VCaP (cell line): ENCODE measurements around the gene SLC19A3.
"Not testable (repeated sequence)": the region's sequence is repeated elsewhere in the genome, so short reads cannot be mapped to it uniquely, and the experiment has no call there.

ENCODE experiments used
- H3K27ac ChIP-seq: fragments of 450-650 bp; 2 replicates; pipeline ENCODE4 v1.5.1; 2017
- TF ChIP-seq, protein P1 (sequence below): fragments of 450-650 bp; conservative IDR thresholded peaks from 2 replicates; pipeline ENCODE4 v1.5.1; 2017; ENCODE audit warnings: mild to moderate bottlenecking, moderate library complexity

SLC19A3 gene

DNA sequence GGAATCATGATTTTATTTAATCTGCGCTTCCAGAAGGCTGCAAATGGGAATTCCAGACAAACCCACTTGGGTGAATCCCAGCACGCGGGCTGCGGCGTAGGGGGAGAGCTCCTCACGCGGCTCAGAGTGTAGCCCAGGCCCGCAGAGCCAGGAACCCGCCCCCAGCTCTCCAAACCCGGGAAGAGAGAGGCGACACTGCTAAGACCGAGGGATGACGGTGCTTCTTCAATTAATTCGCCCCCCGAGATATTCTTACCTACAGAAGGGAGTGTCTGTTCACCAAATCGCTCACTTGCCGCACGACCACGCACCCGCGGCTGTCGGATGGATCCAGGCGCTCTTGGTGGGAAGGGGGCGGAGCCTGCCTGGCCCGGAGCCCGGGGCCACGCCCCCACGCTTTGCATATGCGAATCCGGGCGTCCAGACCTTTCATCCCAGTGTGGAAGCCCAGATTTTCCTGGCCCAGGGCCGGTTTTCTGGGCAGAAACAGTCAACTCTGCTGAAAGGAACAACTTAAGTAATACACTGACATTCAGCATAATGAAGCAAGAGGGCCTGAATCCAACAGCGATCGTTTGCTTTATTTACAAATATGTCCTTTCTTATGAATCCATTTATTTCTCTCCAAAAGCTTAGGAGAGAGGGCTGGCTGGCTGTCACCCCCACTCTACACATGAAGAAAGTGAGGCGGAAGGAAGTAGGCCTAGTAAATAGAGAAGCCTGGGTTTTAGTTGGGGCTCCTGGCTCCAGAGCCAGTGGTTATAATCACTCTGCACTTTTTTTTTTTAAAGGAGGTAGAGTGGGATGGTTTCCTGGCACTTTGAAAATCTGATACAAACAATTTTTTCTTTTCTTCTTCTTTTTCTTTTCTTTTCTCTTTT, at the start of gene SLC19A3:
SLC19A3 (minus strand) TSS at position 342 of the 881 bp plus-strand sequence. CDS start 15,710 bp downstream, outside the sequence.
- no peak within 1 kb of the TSS for H3K27ac ChIP-seq
- TF ChIP-seq, protein P1, sequence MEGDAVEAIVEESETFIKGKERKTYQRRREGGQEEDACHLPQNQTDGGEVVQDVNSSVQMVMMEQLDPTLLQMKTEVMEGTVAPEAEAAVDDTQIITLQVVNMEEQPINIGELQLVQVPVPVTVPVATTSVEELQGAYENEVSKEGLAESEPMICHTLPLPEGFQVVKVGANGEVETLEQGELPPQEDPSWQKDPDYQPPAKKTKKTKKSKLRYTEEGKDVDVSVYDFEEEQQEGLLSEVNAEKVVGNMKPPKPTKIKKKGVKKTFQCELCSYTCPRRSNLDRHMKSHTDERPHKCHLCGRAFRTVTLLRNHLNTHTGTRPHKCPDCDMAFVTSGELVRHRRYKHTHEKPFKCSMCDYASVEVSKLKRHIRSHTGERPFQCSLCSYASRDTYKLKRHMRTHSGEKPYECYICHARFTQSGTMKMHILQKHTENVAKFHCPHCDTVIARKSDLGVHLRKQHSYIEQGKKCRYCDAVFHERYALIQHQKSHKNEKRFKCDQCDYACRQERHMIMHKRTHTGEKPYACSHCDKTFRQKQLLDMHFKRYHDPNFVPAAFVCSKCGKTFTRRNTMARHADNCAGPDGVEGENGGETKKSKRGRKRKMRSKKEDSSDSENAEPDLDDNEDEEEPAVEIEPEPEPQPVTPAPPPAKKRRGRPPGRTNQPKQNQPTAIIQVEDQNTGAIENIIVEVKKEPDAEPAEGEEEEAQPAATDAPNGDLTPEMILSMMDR: no peak

DNA sequence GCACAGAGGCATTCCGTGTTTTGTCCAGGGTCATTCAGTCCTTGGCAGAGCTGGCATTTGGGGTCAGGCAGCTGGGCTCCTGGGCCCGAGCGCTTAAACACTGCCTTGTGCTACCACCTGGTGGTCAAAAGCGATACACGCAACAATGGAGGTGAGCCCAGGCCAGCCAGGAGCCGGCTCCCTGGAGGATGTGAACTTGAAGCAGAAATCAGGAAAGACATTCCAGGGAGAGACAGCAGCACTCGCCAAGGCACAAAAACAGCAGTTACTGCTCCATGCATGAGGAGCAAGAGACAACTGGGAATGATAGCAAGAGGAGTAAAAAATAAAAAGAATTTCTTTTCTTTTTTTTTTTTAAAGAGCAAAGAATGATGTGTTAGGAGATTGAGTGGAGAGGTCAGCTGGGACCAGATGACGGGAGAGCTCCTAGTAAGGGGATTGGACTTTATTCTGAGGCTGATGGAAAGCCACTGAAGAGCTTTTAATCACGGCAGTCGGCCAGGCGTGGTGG, 48.6 kb upstream of the SLC19A3 start:
- no peak overlapping the region for H3K27ac ChIP-seq
- TF ChIP-seq, protein P1: peak; percentile 83

DNA sequence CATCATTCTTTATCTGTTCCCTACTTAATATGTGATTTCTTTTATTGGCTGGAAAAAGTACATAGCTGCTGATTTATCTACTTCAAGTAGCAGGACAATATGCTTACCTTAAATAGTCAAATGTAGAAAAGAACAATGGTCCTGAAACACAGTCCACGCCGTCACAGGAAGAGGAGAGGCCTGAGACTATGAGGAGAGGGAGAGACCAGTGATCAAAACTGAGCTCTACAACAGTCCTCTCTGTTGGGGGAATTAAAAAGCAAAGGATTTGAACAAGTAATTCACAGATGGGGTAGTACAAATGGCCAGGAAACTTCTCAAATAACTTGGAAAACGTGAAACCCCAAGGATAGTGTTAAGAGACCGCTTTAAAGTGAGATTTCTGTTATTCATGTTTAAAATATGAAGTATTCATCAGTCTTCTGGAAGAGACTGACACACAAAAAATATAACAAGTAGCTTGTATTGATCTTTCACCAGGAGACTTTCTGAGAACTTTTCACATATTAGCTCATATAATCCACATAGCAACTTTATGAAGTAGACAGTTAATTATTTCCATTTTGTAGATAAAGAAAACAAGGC, 48.1 kb upstream of the SLC19A3 start:
- H3K27ac ChIP-seq: peak overlapping the region; percentile 27; the same call in 1 of the 2 replicates
- TF ChIP-seq, protein P1: no peak

DNA sequence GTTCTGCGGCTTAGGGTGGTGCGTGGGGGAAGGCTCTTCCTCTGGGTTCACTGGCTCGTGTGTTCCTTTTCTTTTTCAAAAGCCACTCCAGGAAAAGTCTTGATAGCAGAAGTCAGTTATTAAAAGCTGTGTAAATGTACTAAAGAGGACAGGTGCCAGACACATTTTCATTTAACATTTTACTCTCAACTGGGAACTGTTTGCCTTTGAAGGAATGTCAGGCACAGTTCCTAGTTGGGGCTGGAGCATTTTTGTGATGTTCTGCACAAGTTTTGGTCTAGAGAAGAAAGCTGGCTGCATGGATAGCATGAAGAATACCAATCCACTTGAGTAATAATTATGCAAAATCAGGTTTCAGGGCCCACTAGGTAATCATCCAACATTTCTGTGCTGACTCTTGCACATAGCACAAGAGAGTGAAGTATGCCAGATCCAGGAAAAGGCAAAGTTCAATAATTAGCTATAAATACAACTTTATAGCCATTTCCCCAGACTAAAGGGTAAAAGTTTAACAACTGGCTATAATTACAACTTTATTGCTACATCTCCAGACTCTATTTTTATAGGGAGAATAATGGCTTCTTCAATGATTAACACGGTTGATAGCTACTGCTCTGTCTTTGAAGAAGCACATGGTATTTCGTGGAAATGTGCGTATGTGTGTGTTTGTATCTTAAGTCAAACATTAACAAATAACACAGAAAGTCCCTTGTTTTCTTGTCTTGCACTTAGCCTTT, 44.1 kb upstream of the SLC19A3 start:
- TF ChIP-seq, protein P1: no peak
- peak overlapping the region; percentile 89 for H3K27ac ChIP-seq

DNA sequence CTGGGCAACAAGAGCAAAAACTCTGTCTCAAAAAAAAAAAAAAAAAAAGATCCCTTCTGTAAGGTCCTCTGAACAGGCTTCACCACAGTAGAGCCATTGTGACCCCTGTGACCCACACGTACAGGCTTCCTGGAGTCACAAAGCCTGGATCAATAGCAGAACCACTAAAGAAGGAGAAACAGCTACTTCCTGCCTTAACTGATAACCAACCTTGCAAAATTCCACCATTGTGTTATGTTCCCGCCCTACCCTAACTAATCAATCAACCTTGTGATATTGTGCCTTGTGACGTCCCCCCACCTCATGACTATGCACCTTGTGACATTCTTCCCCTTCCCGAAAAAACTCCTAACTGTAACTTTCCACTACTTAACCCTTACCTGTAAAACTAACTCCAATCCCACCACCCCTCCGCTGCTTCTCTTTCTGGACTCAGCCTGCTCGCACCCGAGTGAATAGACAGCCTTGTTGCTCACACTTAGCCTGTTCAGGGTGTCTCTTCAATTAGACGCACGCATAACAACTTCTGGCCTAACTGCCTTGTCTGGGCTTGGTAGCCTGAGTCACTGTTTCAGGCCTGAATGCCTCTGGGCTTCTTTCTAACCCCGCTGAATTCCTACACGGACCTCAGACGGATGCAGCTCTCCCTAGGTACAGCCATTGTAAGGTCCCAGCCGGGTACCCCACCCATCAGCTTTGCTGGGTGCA, 41.7 kb upstream of the SLC19A3 start:
- H3K27ac ChIP-seq: peak overlapping the region; percentile 89; the same call in 1 of the 2 replicates

DNA sequence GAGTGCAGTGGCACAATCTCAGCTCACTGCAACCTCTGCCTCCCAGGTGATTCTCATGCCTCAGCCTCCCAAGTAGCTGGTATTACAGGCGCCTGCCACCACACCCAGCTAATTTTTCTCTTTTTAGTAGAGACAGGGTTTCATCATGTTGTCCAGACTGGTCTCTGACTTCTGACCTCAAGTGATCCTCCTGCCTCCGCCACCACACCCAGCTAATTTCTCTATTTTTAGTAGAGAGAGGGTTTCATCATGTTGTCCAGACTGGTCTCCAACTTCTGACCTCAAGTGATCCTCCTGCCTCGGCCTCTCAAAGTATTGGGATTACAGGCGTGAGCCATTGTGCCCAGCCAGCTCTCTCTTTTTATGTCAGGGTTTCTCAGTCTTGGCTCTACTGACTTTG, 38.4 kb upstream of the SLC19A3 start:
- H3K27ac ChIP-seq: not testable (repeated sequence)

More for the DNA sequence above, 41.7 kb upstream of the SLC19A3 start:
- TF ChIP-seq, protein P1: no peak

DNA sequence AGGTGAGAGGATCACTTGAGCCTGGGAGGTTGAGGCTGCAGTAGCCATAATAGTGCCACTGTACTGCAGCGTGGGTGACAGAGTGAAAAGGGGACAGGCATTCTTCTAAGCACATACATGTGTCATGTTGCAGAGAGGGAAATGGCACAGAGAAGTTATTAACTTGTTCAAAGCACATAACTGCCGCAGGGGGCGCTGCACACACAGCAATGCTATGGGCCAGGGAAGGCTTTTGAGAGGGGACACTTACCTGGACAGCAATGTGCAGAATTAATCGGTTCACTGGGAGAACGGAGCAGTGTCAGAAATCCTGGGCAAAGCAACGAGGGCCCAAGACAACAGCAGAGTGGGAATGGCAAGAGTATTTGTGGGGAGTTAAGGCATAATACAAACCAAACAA, 30.3 kb upstream of the SLC19A3 start:
- TF ChIP-seq, protein P1: no peak
- no peak overlapping the region for H3K27ac ChIP-seq
